ENCODE measurements around the gene OTUD5.

DNA sequence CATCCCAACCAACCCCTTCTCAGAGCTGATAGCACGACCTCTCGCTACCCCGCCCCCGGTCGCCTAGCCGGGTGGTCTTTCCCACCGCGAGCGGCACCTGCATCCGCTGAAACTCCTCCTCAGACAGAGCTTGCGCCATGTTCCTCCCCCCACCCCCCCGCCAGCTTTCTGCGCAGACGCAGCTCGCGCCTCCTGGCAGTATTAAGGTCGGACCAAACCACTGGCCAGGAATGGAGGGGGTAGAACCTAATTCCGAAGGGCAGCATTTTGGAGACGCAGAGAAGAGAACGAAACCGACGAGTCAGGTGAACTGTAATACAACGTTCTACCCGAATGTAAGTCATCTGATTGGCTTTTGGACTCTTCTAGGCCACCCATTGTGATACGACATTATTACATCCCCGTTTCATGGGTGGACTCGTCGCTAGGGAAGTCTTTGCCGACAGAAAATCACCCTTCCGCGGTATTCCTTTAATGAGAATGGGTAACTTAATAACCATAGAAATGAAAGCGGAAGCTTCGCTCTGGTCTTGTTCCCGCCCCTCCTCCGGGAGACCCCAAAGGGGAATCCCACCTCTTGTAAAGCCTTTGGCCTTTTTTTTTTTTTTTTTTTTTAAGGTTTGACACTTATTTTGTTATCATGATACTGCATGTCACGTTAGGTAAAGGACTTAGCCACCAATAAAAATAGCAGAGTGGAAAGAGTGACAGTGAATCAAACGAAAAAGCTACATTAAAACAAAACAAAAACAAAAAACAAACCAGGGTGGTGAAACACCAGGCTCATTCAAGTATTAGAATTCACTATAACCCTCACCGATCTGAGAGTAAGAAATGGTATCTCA lies 44.9 kb upstream of the OTUD5 start, which contains the start of gene GRIPAP1:
- no peak for TF ChIP-seq CTCF (IDR thresholded peaks at IDR 0.05; ENCODE audit: low read length)
- TF ChIP-seq EZH2 (IDR thresholded peaks at IDR 0.05; ENCODE audit: borderline replicate concordance, low read length): no peak
